Colonic mucosa (tissue), 4 donors: Measurements from ENCODE around the gene MTM1. TPM values are rescaled to one million over a fixed set of nuclear protein-coding genes. Genes with fewer than 3 reads are reported as not detected.

Experiments
- DNase-seq: peaks from one replicate; pipeline ENCODE4 v3.0.0-alpha.2; 2020
- H3K27ac ChIP-seq: fragments of 200-600 bp; one replicate; pipeline ENCODE4 v1.8.0; 2021
- H3K27me3 ChIP-seq: fragments of 200-600 bp; one replicate; pipeline ENCODE4 v1.8.0; 2021
- H3K36me3 ChIP-seq: fragments of 200-600 bp; one replicate; pipeline ENCODE4 v1.8.0; 2021
- H3K4me1 ChIP-seq: fragments of 200-600 bp; one replicate; pipeline ENCODE4 v1.8.0; 2021; ENCODE audit warnings: mild to moderate bottlenecking
- H3K4me3 ChIP-seq: fragments of 200-600 bp; one replicate; pipeline ENCODE4 v1.8.0; 2021
- H3K9ac ChIP-seq, 2 donors: one replicate each; pipeline ENCODE4 v1.7.0; 2013; ENCODE audit warnings: control low read depth in 2 of 2, low read depth in 2 of 2, low read length in 2 of 2
- H3K9me3 ChIP-seq: fragments of 200-600 bp; one replicate; pipeline ENCODE4 v1.8.0; 2021
- intact Hi-C: fragments of 100-400 bp; cut with DNase I; formaldehyde crosslinking; loops from one replicate; pipeline ENCODE4 v1.14.1; 2022
- total RNA-seq, 2 donors: library from RNA; stranded (reverse); fragmentation: NEBNext Ultra II Directional in 1 of 2; extraction: Animal tissue kit (Norgen Biotek cat#: 25700) in 1 of 2; gene quantifications; one replicate each; pipeline ENCODE4 v1.2.1, GENCODE V29; 2021
- TF ChIP-seq, protein P1 (sequence below): fragments of 200-600 bp; IDR thresholded peaks from one replicate; pipeline ENCODE4 v1.8.0; 2022; ENCODE audit warnings: antibody characterized with exemption, mild to moderate bottlenecking
- donor health status: healthy.
- donor health status: DM: no; HTN: no; CAD: no.
- donor health status: DM: no; HTN: no; CAD: no.

Gene MTM1
- total RNA-seq, 2 donors from 2014 or later: 36.8 to 61.3 TPM

DNA sequence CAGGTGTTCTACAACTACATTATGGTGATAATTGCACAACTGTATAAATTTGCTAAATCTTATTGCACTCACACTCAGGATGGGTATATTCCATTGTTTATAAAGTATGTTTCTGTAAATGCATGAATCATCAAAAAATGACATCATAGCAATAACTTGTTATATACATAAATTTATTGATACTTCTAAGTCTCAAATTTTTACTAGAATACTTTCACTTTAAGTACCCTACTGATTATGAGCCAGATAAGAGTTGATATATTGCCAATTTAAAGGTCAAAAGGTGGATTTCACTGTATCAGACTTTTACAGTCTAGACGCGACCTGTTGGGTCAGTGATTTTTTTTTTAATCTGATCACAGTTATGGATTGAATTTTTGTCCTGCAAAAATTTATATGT is 87.4 kb downstream of the MTM1 start:
- Histone ChIP-seq H3K27ac (no peak overlapping the region), H3K27me3 (no peaks in the 10 kb centered on the region), H3K9me3 (no peaks in the 10 kb centered on the region), H3K4me1 (no peaks in the 10 kb centered on the region), H3K4me3 (no peak overlapping the region), H3K36me3 (no peaks in the 10 kb centered on the region), H3K9ac (no peak overlapping the region)
- DNase-seq: no peak
- TF ChIP-seq, protein P1, sequence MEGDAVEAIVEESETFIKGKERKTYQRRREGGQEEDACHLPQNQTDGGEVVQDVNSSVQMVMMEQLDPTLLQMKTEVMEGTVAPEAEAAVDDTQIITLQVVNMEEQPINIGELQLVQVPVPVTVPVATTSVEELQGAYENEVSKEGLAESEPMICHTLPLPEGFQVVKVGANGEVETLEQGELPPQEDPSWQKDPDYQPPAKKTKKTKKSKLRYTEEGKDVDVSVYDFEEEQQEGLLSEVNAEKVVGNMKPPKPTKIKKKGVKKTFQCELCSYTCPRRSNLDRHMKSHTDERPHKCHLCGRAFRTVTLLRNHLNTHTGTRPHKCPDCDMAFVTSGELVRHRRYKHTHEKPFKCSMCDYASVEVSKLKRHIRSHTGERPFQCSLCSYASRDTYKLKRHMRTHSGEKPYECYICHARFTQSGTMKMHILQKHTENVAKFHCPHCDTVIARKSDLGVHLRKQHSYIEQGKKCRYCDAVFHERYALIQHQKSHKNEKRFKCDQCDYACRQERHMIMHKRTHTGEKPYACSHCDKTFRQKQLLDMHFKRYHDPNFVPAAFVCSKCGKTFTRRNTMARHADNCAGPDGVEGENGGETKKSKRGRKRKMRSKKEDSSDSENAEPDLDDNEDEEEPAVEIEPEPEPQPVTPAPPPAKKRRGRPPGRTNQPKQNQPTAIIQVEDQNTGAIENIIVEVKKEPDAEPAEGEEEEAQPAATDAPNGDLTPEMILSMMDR: no peak
- intact Hi-C loops: no loop called here

DNA sequence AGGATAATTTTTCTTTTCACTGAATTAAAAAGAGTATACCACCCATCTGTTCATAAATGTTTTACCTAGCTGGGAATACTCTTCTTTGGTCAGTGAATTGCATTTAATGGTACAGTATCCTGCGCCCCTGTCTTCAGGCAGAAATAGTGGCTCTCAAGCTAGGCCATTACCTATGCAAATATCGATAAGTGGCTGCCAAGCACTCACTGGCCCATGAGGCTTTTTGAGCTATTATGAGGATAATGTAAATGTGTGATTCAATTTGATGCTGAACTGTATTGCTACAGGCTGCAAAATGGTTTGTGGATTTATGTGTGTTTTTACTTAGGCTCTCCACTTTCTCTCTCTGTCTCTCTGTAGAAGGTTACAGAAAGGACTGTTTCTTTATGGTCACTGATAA is 94.7 kb downstream of the MTM1 start:
- H3K9me3 ChIP-seq: no peaks in the 10 kb centered on the region
- H3K4me1 ChIP-seq: no peaks in the 10 kb centered on the region
- peaks cover 3% of the 10 kb centered on the region for H3K36me3 ChIP-seq
- H3K9ac ChIP-seq: no peak overlapping the region
- no peak overlapping the region for H3K4me3 ChIP-seq
- H3K27ac ChIP-seq: no peak overlapping the region
- TF ChIP-seq, protein P1: no peak
- DNase-seq: no peak
- intact Hi-C loops: no loop called here
- H3K27me3 ChIP-seq: no peaks in the 10 kb centered on the region

DNA sequence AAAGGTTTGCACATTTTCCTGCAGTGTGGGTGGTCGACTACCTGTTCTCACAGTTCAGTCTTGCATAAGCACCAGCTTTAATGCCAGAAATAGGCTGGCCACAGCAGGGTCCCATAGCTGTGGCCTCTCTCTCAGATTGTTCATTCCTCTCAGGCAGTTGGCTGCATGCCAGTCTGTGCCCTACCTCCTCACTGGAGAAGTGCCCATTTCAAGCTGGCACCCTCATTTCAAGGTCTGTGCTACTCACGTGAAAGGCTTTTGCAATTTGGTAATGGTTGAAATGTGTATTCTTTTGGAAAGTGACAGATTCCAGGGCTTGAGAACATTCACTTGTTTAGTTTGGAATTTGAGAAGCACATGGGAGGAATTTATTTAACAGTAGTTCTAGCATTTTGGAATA is 95.9 kb downstream of the MTM1 start:
- Histone ChIP-seq H3K36me3 (peaks cover 3% of the 10 kb centered on the region), H3K9me3 (no peaks in the 10 kb centered on the region), H3K27ac (no peak overlapping the region), H3K27me3 (no peaks in the 10 kb centered on the region), H3K9ac (no peak overlapping the region), H3K4me1 (no peaks in the 10 kb centered on the region), H3K4me3 (no peak overlapping the region)
- no peak for DNase-seq
- TF ChIP-seq, protein P1: no peak
- intact Hi-C loops: no loop called here

DNA sequence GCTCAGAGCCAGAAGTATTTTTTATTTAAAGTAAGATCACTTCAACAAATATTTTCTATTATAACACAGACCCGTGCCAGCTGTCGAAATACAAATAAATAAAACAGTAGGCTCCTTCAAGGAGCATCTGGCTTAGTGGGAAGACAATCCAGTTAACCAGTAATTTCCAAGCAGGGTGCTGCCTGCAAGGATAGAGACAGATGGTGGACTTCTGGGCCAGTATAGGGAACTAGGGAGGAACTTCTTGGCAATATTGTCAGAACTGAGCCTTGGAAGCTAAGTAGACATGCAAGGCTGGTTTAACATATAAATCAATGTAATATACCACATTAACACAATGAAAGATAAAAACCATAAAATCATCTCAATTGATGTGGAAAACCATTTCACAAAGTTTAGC is 107.8 kb downstream of the MTM1 start:
- intact Hi-C loops: no loop called here
- Histone ChIP-seq H3K4me3 (no peak overlapping the region), H3K27ac (no peak overlapping the region), H3K9ac (no peak overlapping the region), H3K9me3 (no peaks in the 10 kb centered on the region), H3K27me3 (no peaks in the 10 kb centered on the region), H3K36me3 (no peaks in the 10 kb centered on the region), H3K4me1 (no peaks in the 10 kb centered on the region)
- TF ChIP-seq, protein P1: no peak
- DNase-seq: no peak

DNA sequence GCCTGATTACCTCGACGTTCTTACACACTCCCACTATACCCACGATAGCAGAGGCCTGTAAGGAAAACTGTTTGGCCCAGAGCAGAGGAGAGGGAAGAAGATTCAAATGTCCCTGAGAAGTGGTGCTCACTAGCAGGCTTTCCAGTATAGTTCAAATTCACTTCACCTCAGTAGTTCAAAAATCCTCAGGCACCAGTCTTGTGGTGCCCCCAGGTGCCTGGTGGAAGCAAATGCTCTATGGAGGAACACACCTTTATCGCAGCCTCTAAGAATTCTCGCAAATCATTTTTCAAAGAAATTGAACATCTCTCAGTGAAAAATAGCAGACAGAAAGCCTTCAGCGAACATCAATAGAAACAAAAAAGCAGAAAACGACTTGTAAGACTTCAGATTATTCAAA is 112.6 kb downstream of the MTM1 start:
- no peak for DNase-seq
- no peaks in the 10 kb centered on the region for H3K27me3 ChIP-seq
- H3K4me3 ChIP-seq: no peak overlapping the region
- intact Hi-C loops: no loop called here
- H3K9ac ChIP-seq: no peak overlapping the region
- no peaks in the 10 kb centered on the region for H3K9me3 ChIP-seq
- no peaks in the 10 kb centered on the region for H3K4me1 ChIP-seq
- TF ChIP-seq, protein P1: peak; percentile 19
- H3K27ac ChIP-seq: no peak overlapping the region
- no peaks in the 10 kb centered on the region for H3K36me3 ChIP-seq

DNA sequence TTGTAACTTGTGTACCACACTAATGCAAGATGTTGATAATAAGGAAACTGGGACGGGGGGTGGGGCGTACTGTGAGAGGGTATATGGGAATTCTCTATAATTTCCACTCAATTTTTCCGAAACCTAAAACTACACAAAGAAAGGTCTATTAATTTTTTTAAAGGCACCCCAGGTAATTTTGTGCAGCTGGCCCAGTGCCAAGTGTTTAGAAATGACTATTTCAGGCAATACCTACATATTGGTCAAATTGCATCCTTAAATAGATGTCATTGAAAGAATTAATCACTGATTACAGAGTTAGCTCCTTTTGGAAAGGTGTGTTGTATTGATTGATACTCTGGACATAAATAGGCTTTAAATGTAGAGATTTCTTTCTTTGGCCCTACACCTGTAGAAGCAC is 114.7 kb downstream of the MTM1 start:
- DNase-seq: no peak
- Histone ChIP-seq H3K4me1 (no peaks in the 10 kb centered on the region), H3K36me3 (no peaks in the 10 kb centered on the region), H3K4me3 (no peak overlapping the region), H3K9ac (no peak overlapping the region), H3K27me3 (no peaks in the 10 kb centered on the region), H3K27ac (no peak overlapping the region), H3K9me3 (no peaks in the 10 kb centered on the region)
- intact Hi-C loops: no loop called here
- TF ChIP-seq, protein P1: no peak
